Measurements from ENCODE around the gene ITGAV.

Gene ITGAV

DNA sequence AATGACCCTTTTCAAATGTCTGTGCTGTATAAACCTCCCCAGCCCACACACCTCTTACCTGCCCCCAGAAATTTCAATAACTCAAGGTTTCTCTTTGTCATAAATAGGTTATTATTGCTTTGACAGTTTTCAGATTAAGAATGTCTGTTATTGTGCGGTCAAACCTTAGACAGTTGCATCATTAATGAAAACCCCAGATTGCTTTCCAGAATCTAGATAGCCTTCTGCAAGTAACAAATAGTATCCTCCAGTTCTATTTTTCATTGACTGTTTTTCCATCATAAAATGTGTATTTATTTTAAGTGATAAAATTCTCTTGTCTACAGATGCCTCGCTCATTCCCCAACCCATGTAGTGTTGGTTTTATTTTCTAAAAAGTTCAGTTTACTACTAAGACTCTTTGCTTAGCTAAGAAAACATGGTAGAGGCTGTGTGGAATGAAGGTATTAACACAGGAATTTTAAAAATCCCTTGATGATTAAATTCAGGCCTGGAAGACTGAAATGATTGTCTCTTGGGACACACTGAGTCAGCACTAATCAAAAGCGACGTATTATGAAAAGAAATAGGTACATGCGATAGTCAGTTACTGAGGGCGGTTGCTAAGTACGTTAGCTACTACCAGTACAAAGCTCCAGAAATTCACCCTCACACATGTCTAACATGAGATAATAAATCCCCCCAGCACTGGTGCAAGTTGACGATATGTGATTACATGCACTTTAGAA lies 38.4 kb upstream of the ITGAV start:
- TF ChIP-seq, protein P1, sequence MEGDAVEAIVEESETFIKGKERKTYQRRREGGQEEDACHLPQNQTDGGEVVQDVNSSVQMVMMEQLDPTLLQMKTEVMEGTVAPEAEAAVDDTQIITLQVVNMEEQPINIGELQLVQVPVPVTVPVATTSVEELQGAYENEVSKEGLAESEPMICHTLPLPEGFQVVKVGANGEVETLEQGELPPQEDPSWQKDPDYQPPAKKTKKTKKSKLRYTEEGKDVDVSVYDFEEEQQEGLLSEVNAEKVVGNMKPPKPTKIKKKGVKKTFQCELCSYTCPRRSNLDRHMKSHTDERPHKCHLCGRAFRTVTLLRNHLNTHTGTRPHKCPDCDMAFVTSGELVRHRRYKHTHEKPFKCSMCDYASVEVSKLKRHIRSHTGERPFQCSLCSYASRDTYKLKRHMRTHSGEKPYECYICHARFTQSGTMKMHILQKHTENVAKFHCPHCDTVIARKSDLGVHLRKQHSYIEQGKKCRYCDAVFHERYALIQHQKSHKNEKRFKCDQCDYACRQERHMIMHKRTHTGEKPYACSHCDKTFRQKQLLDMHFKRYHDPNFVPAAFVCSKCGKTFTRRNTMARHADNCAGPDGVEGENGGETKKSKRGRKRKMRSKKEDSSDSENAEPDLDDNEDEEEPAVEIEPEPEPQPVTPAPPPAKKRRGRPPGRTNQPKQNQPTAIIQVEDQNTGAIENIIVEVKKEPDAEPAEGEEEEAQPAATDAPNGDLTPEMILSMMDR (IDR thresholded peaks at IDR 0.05; ENCODE audit: unreplicated experiment in 3 of 3): no peak
- Mint-ChIP-seq H3K27me3 (ENCODE audit: low read depth) (no peaks in the 10 kb centered on the region), H3K27ac (peak overlapping the region in 1 of 3 experiments; percentile 69), H3K4me3 (no peak overlapping the region), H3K9me3 (no peaks in the 10 kb centered on the region), H3K36me3 (ENCODE audit: low read depth) (no peaks in the 10 kb centered on the region), H3K4me1 (no peaks in the 10 kb centered on the region)

DNA sequence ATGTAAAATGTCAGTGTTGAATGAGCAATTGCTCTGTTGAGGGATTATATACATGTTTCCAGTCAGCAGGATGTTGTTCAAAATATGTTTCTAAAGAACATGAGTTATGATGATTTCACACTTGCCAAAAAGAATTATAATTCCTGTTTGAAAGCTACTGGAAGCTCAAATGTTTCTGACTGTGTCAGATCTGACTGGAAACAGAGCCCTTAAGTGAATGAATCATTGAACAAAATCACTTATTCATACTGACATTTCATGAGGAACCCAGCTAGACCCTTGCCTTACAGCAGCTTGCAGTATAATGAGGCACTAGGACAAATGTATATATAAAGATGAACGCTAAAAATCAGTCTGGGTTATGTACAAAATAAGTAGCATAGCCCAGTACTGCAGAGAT lies 35.4 kb upstream of the ITGAV start:
- Mint-ChIP-seq H3K27ac (no peak overlapping the region), H3K36me3 (ENCODE audit: low read depth) (no peaks in the 10 kb centered on the region), H3K27me3 (ENCODE audit: low read depth) (no peaks in the 10 kb centered on the region), H3K9me3 (no peaks in the 10 kb centered on the region), H3K4me1 (no peaks in the 10 kb centered on the region), H3K4me3 (no peak overlapping the region)
- TF ChIP-seq, protein P1 (IDR thresholded peaks at IDR 0.05; ENCODE audit: unreplicated experiment in 3 of 3): no peak

DNA sequence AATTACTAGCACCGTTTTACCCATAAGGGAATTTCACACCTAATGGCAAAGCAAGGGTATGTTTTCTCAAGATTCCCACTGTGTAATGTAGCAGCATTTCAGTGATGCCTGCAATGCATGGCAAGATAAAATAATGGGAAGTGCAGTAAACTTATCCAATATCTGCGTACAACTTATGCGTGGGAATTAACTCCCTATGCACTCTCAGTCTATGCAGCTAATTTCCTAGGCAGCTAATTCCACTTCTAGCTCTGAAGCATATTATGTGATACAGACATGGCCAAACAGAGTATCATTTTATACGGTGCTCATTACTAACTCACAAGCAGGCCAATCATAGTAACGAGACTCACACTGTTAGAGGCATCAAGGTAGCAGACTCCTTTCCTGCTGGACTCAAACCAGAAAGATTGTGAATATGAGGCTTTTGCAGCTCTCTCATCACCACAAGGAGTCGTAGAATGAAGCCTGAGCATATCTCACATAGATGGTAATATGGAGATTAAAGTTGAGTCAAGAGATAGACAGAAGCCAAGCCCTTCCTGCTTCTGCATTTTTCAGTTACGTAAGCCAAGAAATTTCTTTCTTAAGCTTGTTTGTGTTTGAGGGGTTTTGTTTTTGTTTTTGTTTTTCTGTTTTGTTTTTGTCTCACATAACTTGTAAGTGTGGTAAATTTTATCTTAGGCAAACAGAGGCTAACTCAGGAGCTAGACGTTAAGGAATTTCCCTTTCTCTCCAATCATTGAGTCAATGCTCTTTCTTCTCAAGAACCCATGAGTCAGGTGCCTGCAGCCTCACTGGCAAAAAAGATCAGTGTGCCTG lies 34.8 kb upstream of the ITGAV start:
- TF ChIP-seq, protein P1 (IDR thresholded peaks at IDR 0.05; ENCODE audit: unreplicated experiment in 3 of 3): no peak
- H3K36me3 Mint-ChIP-seq (ENCODE audit: low read depth): no peaks in the 10 kb centered on the region
- H3K4me3 Mint-ChIP-seq: no peak overlapping the region
- H3K9me3 Mint-ChIP-seq: no peaks in the 10 kb centered on the region
- H3K27me3 Mint-ChIP-seq (ENCODE audit: low read depth): no peaks in the 10 kb centered on the region
- no peak overlapping the region for H3K27ac Mint-ChIP-seq
- H3K4me1 Mint-ChIP-seq: no peaks in the 10 kb centered on the region

DNA sequence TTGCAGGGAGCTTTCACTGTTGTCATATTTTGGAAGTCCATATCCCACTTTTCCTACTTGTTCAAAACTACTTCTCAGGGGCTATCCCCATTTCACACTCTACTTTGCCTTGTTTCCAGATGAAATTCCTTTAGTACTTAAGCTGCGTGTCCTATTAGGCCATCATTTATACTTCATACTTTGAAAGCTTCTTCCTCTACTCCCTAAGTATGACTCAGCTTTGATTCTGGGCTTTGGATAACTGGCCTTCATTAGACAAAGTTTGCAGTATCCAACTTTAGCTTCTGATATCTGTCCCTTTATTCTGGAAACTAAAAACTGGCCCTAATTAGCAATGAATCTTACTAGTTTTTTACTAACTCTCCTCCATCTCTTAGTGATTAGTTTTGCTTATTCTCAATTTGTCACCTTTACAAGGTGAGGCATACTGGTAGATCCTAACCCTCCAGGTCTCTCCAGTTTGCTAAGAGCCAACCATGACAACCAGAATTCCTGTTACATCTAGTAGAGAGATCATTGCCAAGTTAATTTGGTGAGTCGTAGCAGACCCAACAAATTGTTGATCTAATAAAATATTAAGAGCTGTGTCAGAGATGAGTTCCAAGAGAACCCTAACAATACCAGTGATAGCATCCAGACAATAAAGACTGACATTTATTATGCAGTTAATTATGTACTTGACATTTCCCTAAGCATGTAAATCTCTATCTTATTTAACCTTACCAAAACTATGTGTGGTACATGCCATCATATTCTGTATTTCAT lies 31.2 kb upstream of the ITGAV start:
- H3K27me3 Mint-ChIP-seq (ENCODE audit: low read depth): no peaks in the 10 kb centered on the region
- H3K9me3 Mint-ChIP-seq: peaks cover 6% of the 10 kb centered on the region
- no peak overlapping the region for H3K4me3 Mint-ChIP-seq
- no peak overlapping the region for H3K27ac Mint-ChIP-seq
- no peaks in the 10 kb centered on the region for H3K36me3 Mint-ChIP-seq (ENCODE audit: low read depth)
- H3K4me1 Mint-ChIP-seq: no peaks in the 10 kb centered on the region
- TF ChIP-seq, protein P1 (IDR thresholded peaks at IDR 0.05; ENCODE audit: unreplicated experiment in 3 of 3): no peak

DNA sequence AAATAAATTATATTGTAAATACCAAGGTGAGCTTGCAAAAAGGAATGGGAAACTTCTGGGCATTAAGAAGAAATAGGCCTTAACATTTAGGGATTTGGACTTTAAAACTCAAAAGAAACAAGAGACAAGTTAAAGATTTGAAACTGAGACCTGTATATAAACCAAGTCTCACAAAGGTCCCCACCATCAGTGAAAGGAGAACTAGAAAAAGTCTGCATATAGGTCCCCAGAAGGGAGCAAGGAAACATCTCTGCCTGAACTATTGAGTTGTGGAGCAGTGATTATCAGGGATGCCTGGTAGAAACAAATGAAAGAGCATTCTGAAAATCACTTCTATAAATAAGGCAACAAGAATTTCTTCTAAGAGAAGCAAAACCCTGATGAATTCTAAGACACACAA lies 30.5 kb upstream of the ITGAV start:
- H3K27me3 Mint-ChIP-seq (ENCODE audit: low read depth): no peaks in the 10 kb centered on the region

More for the DNA sequence above, 30.5 kb upstream of the ITGAV start:
- TF ChIP-seq, protein P1 (IDR thresholded peaks at IDR 0.05; ENCODE audit: unreplicated experiment in 3 of 3): no peak
- no peak overlapping the region for H3K4me3 Mint-ChIP-seq
- H3K36me3 Mint-ChIP-seq (ENCODE audit: low read depth): no peaks in the 10 kb centered on the region
- H3K27ac Mint-ChIP-seq: no peak overlapping the region
- peaks cover 6% of the 10 kb centered on the region for H3K9me3 Mint-ChIP-seq
- no peaks in the 10 kb centered on the region for H3K4me1 Mint-ChIP-seq
